Keratinocyte (primary cell): ENCODE data around the gene NGF.
A peak's percentile ranks its signal among the peaks of the same experiment; 100 is the strongest.

Experiments used
- CTCF ChIP-seq, 3 experiments: IDR thresholded peaks in 1 of 3; conservative IDR thresholded peaks in 1 of 3; optimal IDR thresholded peaks in 1 of 3; 2 replicates in 2 of 3; 3 replicates in 1 of 3; pipeline versions ENCODE3 to v1.5.1; 2011; ENCODE audit warnings: low read length in 3 of 3, mild to moderate bottlenecking in 3 of 3, moderate library complexity in 2 of 3, control low read depth in 1 of 3, inconsistent platforms in 1 of 3; ENCODE audit not compliant: insufficient read depth in 2 of 3; ENCODE audit errors: extremely low read depth in 1 of 3
- EZH2 ChIP-seq: IDR thresholded peaks from one replicate; pipeline ENCODE4 v1.6.1; 2012; ENCODE audit warnings: inconsistent platforms, mild to moderate bottlenecking, low read length, moderate library complexity

GRCh38 chr1:115275216-115275615, 62.8 kb downstream of the NGF start:
- TF ChIP-seq CTCF (optimal IDR thresholded peaks at IDR 0.05 in 1 of 3, IDR thresholded peaks at IDR 0.05 in 1 of 3, conservative IDR thresholded peaks at IDR 0.05 in 1 of 3; ENCODE audit: extremely low read depth in 1 of 3, insufficient read depth in 2 of 3, low read length in 3 of 3) (peak; percentile 42 to 61 (median 46)), EZH2 (no peak)
